ENCODE data around the gene RAI1.

Gene RAI1

DNA sequence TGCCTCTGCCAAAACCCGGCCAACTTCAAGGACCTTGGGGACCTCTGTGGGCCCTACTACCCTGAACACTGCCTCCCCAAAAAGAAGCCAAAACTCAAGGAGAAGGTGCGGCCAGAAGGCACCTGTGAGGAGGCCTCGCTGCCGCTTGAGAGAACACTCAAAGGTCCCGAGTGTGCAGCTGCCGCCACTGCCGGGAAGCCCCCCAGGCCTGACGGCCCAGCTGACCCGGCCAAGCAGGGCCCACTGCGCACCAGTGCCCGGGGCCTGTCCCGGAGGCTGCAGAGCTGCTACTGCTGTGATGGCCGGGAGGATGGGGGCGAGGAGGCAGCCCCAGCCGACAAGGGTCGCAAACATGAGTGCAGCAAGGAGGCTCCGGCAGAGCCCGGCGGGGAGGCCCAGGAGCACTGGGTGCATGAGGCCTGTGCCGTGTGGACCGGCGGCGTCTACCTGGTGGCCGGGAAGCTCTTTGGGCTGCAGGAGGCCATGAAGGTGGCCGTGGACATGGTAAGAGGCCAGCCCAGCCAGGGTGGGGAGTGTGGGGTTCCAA, 116.8 kb downstream of the RAI1 start:
- ChIA-PET POLR2A (no interaction called here), CTCF (no interaction called here)
- no peak for DNase-seq (ENCODE audit: extremely low spot score)
- TF ChIP-seq, protein P1, sequence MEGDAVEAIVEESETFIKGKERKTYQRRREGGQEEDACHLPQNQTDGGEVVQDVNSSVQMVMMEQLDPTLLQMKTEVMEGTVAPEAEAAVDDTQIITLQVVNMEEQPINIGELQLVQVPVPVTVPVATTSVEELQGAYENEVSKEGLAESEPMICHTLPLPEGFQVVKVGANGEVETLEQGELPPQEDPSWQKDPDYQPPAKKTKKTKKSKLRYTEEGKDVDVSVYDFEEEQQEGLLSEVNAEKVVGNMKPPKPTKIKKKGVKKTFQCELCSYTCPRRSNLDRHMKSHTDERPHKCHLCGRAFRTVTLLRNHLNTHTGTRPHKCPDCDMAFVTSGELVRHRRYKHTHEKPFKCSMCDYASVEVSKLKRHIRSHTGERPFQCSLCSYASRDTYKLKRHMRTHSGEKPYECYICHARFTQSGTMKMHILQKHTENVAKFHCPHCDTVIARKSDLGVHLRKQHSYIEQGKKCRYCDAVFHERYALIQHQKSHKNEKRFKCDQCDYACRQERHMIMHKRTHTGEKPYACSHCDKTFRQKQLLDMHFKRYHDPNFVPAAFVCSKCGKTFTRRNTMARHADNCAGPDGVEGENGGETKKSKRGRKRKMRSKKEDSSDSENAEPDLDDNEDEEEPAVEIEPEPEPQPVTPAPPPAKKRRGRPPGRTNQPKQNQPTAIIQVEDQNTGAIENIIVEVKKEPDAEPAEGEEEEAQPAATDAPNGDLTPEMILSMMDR (IDR thresholded peaks at IDR 0.05; ENCODE audit: control extremely low read depth, extremely low read depth, low read depth, missing control alignments): no peak

DNA sequence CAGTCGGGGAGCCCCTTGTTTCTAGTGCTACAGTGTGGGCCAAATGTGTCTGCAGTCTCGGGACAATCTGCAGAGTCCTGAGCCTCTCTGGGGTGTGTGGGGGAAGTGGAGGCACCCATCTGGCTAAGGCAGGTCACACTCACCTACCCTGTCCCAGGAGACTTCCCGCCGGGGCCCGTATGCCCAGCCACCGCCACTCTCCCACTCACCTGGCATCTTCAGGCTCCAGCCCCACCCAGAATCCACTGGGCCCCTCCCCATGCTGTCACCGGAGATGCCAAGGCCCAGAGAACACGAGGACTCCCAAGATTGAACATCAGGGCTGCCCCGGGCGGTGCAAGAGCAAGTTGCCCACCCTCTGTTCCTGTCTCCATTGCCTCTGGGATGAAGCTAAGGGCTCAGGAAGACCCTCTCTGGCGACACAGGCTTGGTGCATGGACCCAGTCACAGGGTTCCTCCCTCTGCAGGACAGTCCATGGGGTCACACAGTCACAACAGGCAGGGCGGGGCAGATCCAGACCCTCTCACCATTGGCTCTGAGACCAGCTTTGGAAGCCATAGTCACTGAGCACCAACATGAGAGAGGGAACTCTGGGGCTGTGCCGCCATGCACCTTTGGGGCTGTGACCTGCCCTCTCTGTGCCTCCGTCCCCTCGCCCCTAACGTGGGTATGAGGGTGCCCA, 117.5 kb downstream of the RAI1 start:
- TF ChIP-seq, protein P1 (IDR thresholded peaks at IDR 0.05; ENCODE audit: control extremely low read depth, extremely low read depth, low read depth, missing control alignments): no peak
- POLR2A ChIA-PET: no interaction called here
- no peak for DNase-seq (ENCODE audit: extremely low spot score)
- CTCF ChIA-PET: no interaction called here

DNA sequence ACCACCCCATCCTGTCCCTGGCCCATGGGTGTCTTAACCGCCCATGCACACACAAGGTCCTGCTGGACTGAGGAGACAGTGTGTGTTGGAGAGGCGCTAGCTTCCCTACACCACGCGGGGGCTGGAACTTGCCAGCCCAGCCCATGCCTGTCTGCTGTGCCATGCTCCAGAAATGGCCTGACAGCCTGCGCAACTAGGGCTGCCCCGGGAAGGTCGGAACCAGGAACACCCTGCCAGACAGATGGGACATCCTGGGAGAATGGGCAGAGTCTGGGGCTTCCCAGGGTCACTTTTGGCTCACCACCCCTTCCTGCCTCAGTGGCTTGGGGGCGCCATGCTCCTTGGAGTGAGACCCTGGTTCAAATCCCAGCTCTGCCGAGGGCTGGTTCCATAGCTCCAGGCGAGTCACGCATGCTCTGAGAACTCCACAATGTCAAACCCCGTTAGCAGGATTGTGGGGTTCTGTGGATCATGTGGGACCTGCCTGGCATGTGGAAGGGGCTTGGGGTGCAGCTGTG, 119.3 kb downstream of the RAI1 start:
- CTCF ChIA-PET: interaction anchor here (1.3 to 3.0 kb wide), 3 partner anchors 12 to 19 kb away, joined by 3 to 16 read pairs (median 5); no protein-coding TSS in a partner anchor
- TF ChIP-seq, protein P1 (IDR thresholded peaks at IDR 0.05; ENCODE audit: control extremely low read depth, extremely low read depth, low read depth, missing control alignments): no peak
- POLR2A ChIA-PET: no interaction called here
- DNase-seq (ENCODE audit: extremely low spot score): no peak

DNA sequence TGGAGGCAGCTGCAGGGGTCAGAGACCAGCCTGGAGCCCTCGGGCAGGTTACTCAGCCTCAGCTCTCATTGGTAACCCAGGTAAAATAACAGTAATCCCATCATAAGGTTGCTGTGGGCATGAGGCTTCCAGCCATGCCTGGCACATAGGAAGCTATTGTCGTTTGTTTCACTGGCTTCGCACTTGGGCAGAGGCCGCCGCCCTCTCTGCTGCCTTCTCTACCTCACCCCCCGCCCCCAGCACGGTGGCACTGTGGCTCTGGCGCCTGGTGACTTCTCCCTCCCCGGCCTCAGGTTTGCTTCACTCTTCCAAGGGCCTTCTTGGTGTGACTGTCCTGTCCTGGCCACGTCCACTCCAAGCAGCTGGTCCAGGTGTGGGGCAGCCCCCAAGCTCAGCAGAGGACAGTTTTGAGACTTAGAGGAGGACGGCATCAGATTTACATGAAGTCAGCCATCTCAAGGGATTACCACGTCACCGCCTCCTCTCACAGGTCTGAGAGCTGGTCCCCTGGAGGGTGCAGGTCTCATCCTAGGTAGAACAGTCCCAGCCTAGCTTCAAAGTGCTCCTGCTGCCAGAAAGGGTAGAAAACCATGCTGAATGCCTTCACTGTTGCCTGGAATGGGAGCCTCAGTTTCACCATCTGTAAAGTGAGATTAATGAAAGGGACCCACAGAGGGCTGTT, 120.7 kb downstream of the RAI1 start:
- TF ChIP-seq, protein P1 (IDR thresholded peaks at IDR 0.05; ENCODE audit: control extremely low read depth, extremely low read depth, low read depth, missing control alignments): no peak
- CTCF ChIA-PET: interaction anchor here (1.3 to 3.0 kb wide), 5 partner anchors 9 to 21 kb away, joined by 3 to 16 read pairs (median 5); no protein-coding TSS in a partner anchor
- POLR2A ChIA-PET: no interaction called here
- no peak for DNase-seq (ENCODE audit: extremely low spot score)

DNA sequence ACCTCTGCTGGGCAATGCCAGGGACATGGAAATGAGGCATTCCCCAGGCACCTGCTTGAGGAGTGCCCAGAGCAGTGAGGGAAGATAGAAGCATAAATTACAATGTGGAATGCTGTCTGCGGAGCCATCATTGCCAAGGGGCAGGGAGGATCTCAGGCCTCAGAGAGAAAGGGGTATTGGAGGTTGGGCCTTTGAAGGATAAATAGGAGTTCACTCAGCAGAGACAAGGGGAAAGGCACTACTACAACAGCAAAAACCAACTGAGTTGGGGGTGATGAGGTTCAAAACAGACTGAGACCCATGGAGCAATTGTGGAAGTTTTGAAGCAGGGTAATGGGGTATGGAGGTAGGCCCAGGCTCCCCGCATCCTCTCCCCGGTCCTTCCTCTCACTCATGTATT, 122.7 kb downstream of the RAI1 start:
- CTCF ChIA-PET: no interaction called here
- POLR2A ChIA-PET: no interaction called here
- no peak for DNase-seq (ENCODE audit: extremely low spot score)
- TF ChIP-seq, protein P1 (IDR thresholded peaks at IDR 0.05; ENCODE audit: control extremely low read depth, extremely low read depth, low read depth, missing control alignments): no peak

DNA sequence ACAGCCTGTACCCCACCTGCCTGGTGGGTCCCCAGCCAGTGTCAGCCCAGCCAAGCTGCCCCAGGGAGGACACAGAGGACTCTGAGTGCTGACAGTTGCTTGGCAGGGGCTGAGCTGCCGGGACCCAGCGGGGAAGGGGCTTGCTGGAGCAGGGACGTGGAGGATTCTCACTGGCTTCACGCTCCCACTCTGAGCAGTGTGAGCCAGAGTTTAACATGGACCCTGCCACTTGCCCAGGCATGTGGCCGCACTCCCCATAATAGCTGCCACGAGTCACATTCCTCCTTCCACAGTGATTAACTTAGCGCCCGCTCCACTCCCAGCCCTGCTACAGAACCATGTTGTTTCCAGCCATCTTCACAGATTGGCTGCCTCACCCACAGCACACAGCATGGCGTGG, 124.3 kb downstream of the RAI1 start:
- TF ChIP-seq, protein P1 (IDR thresholded peaks at IDR 0.05; ENCODE audit: control extremely low read depth, extremely low read depth, low read depth, missing control alignments): no peak
- ChIA-PET POLR2A (no interaction called here), CTCF (interaction anchor here (1.0 to 1.6 kb wide), 3 partner anchors 9 to 114 kb away, joined by 3 to 7 read pairs (median 3); no protein-coding TSS in a partner anchor)
- DNase-seq (ENCODE audit: extremely low spot score): no peak

All from GM10248 (cell line).